ENCODE measurements around the gene VSIG1.

The VSIG1 gene

GRCh38 chrX:108059801-108060200 is 14.9 kb downstream of the VSIG1 start:
- no peak for DNase-seq (ENCODE audit: low read depth in 2 of 2)
- no peak for TF ChIP-seq CTCF (IDR thresholded peaks at IDR 0.05; ENCODE audit: low read depth, low read length)
- no peak overlapping the region for H3K4me3 ChIP-seq (replicated peaks in 1 of 2; ENCODE audit: low read depth in 2 of 2, low read length in 2 of 2)

GRCh38 chrX:108064001-108064400 is 19.1 kb downstream of the VSIG1 start:
- no peak overlapping the region for H3K4me3 ChIP-seq (replicated peaks in 1 of 2; ENCODE audit: low read depth in 2 of 2, low read length in 2 of 2)
- TF ChIP-seq CTCF (IDR thresholded peaks at IDR 0.05; ENCODE audit: low read depth, low read length) = no peak
- no peak for DNase-seq (ENCODE audit: low read depth in 2 of 2)

GRCh38 chrX:108064613-108065012 is 19.7 kb downstream of the VSIG1 start:
- no peak overlapping the region for H3K4me3 ChIP-seq (replicated peaks in 1 of 2; ENCODE audit: low read depth in 2 of 2, low read length in 2 of 2)
- no peak for TF ChIP-seq CTCF (IDR thresholded peaks at IDR 0.05; ENCODE audit: low read depth, low read length)
- DNase-seq (ENCODE audit: low read depth in 2 of 2) = no peak

DNA sequence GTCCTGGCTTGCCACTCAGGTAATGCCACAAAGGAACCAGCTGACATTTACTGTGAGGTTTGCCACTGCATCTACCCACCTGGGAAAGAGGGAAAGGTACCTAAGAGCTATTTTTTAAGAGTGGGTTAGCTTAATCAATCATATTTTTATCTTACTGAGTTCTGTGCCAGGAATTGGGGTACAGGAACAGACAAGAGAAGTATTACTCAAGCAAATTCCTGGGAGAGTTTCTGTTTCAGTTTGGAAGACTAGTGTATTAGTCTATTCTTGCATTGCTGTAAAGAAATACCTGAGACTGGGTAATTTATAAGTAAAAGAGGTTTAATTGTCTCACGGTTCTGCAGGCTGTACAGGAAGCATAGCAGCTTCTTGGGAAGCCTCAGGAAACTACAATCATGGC is 23.3 kb downstream of the VSIG1 start:
- no peak for TF ChIP-seq CTCF (IDR thresholded peaks at IDR 0.05; ENCODE audit: low read depth, low read length)
- no peak overlapping the region for H3K4me3 ChIP-seq (replicated peaks in 1 of 2; ENCODE audit: low read depth in 2 of 2, low read length in 2 of 2)
- no peak for DNase-seq (ENCODE audit: low read depth in 2 of 2)

DNA sequence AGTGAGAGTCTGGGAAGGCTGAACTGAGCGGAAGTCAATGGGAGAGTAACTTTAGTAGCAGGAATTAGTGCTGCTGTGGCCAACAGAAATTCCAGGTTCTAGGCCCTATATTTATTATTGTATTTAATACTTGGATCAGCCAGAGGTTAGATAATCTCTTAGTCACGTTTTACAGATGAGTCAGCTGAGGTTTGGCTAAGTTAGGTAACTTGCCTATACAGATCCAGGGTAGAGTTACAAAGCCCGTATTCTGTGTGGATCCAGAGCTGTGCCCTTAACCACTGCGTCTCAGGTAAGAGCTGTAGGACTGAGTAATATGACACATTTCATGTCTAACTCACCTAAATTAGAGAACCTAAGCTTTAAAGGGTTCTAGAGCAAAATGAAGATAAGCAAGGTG is 26.0 kb downstream of the VSIG1 start:
- no peak for TF ChIP-seq CTCF (IDR thresholded peaks at IDR 0.05; ENCODE audit: low read depth, low read length)
- peak; percentile 21 to 56 for DNase-seq (ENCODE audit: low read depth in 2 of 2)

DNA sequence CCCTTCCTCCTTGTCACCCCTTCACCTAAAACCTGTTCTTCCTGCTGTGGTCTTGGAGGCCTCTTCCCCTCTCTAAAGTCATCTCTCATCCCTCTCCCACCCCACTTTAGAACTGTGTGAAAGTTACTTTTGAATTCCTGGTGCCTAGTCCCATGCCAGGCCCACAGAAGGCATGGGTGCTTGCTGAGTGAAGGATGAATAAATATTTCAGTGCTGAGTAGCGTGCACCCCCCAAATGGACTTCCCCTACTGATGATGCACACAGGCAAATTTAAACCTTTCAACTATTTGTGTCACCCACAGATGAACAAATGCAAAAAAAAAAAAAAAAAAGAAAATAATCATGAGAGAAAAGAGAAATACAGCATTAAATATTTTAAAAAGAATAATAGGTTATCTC is 26.7 kb downstream of the VSIG1 start:
- TF ChIP-seq CTCF (IDR thresholded peaks at IDR 0.05; ENCODE audit: low read depth, low read length) = no peak
- DNase-seq (ENCODE audit: low read depth in 2 of 2) = peak in 1 of 2 donors; percentile 23
- H3K4me3 ChIP-seq (replicated peaks in 1 of 2; ENCODE audit: low read depth in 2 of 2, low read length in 2 of 2) = no peak overlapping the region

More for the DNA sequence above, 26.0 kb downstream of the VSIG1 start:
- H3K4me3 ChIP-seq (replicated peaks in 1 of 2; ENCODE audit: low read depth in 2 of 2, low read length in 2 of 2) = no peak overlapping the region

- no peak for TF ChIP-seq CTCF (IDR thresholded peaks at IDR 0.05; ENCODE audit: low read depth, low read length)
- peak in 1 of 2 donors; percentile 57 for DNase-seq (ENCODE audit: low read depth in 2 of 2)
- H3K4me3 ChIP-seq (replicated peaks in 1 of 2; ENCODE audit: low read depth in 2 of 2, low read length in 2 of 2) = no peak overlapping the region
Measured at GRCh38 chrX:108072746-108073145, 27.9 kb downstream of the VSIG1 start.
